Muscle of back (tissue), 11 donors: ENCODE data around the gene MCTP2. TPM values are rescaled to one million over a fixed set of nuclear protein-coding genes. Genes with fewer than 3 reads are reported as not detected.

Experiments
- DNase-seq, 3 donors: peaks; one replicate each; pipeline versions ENCODE4 v3.0.0 to v3.0.0-alpha.2; 2013
- polyA plus RNA-seq, 10 donors: library from polyadenylated mRNA; unstranded; fragments of 120-200 nt; gene quantifications; one replicate each; pipeline ENCODE4 v1.2.1, GENCODE V29; 2013; ENCODE audit not compliant: insufficient read length in 10 of 10

Gene MCTP2
- polyA plus RNA-seq, 10 donors = 0.19 to 1.0 (median 0.64) TPM

GRCh38 chr15:94526071-94526689 lies 294.8 kb downstream of the MCTP2 start:
- DNase-seq = no peak

GRCh38 chr15:94532226-94532625 lies 300.9 kb downstream of the MCTP2 start:
- DNase-seq = no peak
